Peyer's patch (tissue), 4 donors: ENCODE measurements around the gene TNRC6B. TPM values are rescaled to one million over a fixed set of nuclear protein-coding genes. Genes with fewer than 3 reads are reported as not detected.
"Not testable (repeated sequence)": the region's sequence is repeated elsewhere in the genome, so short reads cannot be mapped to it uniquely, and the experiment has no call there.

Experiments used
- DNase-seq, 3 donors: peaks; one replicate each; pipeline ENCODE4 v3.0.0-alpha.2; 2017 to 2019
- H3K27ac ChIP-seq, 4 donors: fragments of 200-600 bp; sonication (generic); one replicate each; pipeline ENCODE4 v1.5.1; 2016 to 2019
- H3K27me3 ChIP-seq, 2 donors: fragments of 200-600 bp; sonication (generic); one replicate each; pipeline ENCODE4 v1.5.1; 2019
- H3K36me3 ChIP-seq, 3 donors: fragments of 200-600 bp; sonication (generic); one replicate each; pipeline ENCODE4 v1.5.1; 2016 to 2019
- H3K4me1 ChIP-seq, 4 donors: fragments of 200-600 bp; sonication (generic); one replicate each; pipeline ENCODE4 v1.5.1; 2016 to 2019
- H3K4me3 ChIP-seq, 4 donors: fragments of 200-600 bp; sonication (generic); 1 replicate in 3 of 4; 2 replicates in 1 of 4; pipeline ENCODE4 v1.5.1; 2016 to 2019; ENCODE audit warnings: mild to moderate bottlenecking in 1 of 4
- H3K9me3 ChIP-seq, 4 donors: fragments of 200-600 bp; sonication (generic); one replicate each; pipeline ENCODE4 v1.5.1; 2016 to 2019; ENCODE audit warnings: mild to moderate bottlenecking in 1 of 4
- POLR2A ChIP-seq, 2 donors: fragments of 450-650 bp; IDR thresholded peaks; one replicate each; pipeline ENCODE4 v1.5.1; 2017; ENCODE audit warnings: antibody characterized with exemption in 2 of 2, mild to moderate bottlenecking in 2 of 2, moderate library complexity in 2 of 2
- total RNA-seq, 4 donors: library from RNA; depleted of rRNA; stranded (reverse); fragments of >200 nt; gene quantifications; one replicate each; pipeline ENCODE4 v1.1.0, GENCODE V29; 2016
- TF ChIP-seq, protein P1 (sequence below), 6 experiments: fragments of 450-650 bp in 4 of 6; fragments of 200-600 bp in 2 of 6; sonication (generic) in 1 of 6; IDR thresholded peaks; one replicate each; pipeline ENCODE4 v1.5.1; 2017 to 2019; ENCODE audit warnings: antibody characterized with exemption in 6 of 6, mild to moderate bottlenecking in 3 of 6, moderate library complexity in 1 of 6

TNRC6B gene
- total RNA-seq, 4 donors from 2014 or later = 43.6 to 169 (median 54.0) TPM

DNA sequence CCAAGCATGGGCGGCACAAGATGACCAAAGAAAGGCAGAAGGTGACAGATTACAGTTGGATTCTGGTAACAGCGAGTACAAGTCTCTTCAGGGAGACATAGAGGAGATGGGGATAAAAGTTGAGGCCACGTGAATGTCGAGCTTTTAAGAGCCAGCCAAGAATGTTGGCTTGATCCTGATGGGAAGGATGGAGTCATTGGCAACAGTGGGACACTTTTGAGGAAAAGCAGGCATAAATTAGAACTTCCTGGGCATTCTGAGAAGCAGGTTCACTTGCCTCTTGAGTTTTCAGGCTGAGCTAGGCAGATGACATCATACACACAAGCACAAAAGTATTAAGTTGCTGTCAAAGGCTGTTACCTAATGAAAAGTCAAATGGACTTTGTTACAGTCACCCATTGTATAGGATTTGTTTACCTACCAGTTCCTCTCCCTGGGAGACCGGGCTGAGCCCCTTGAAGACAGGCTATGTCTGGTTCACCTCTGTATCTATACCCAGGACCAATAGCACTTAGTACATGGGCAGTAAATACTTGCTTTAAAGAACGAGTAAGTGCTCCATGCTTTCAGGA lies 41.1 kb downstream of the TNRC6B start:
- Histone ChIP-seq H3K4me3 (no peak overlapping the region), H3K27ac (peak overlapping the region in 1 of 4 donors; percentile 10), H3K9me3 (no peaks in the 10 kb centered on the region), H3K27me3 (no peaks in the 10 kb centered on the region), H3K36me3 (no peaks in the 10 kb centered on the region), H3K4me1 (peaks cover 0 to 33% (median 8%) of the 10 kb centered on the region in 4 donors)
- DNase-seq = no peak
- TF ChIP-seq, protein P1, sequence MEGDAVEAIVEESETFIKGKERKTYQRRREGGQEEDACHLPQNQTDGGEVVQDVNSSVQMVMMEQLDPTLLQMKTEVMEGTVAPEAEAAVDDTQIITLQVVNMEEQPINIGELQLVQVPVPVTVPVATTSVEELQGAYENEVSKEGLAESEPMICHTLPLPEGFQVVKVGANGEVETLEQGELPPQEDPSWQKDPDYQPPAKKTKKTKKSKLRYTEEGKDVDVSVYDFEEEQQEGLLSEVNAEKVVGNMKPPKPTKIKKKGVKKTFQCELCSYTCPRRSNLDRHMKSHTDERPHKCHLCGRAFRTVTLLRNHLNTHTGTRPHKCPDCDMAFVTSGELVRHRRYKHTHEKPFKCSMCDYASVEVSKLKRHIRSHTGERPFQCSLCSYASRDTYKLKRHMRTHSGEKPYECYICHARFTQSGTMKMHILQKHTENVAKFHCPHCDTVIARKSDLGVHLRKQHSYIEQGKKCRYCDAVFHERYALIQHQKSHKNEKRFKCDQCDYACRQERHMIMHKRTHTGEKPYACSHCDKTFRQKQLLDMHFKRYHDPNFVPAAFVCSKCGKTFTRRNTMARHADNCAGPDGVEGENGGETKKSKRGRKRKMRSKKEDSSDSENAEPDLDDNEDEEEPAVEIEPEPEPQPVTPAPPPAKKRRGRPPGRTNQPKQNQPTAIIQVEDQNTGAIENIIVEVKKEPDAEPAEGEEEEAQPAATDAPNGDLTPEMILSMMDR (IDR thresholded peaks at IDR 0.05) = no peak
- no peak for TF ChIP-seq POLR2A (IDR thresholded peaks at IDR 0.05)

DNA sequence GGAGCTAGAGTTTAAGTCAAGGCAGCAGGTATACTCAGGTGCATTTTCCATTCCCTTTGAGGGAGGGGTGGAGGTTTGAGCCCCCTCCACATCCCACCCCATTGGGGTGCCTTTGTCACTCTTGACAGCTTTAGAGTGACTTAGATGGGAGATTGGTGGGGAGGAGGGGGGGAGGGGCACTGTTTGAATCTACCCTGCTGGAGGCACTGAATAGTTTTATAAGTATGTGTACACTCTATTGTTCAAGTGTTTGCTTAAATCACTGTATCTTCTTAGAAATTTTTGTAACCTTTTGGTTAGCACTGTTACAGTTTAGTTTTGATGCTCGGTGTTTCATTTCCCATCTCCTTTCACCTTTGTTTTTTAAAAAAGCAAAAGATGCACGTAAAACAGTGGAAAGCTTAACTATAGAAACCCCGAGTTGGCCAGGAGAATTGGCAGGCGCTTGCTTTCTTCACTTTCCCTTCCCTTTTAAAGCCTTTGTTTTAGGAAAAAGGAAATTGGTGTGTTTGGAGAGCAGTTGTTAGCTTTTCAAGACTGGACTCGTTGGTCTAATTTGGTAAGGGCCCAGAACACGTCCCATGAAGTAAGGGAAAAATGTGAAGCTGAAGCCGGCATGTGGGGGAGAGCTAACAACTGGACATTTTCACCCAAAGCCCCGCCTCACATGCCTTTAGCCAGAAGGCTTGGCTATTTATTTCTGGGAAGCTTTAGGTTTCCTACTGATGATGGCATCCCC lies 42.8 kb downstream of the TNRC6B start:
- Histone ChIP-seq H3K4me3 (no peak overlapping the region), H3K36me3 (no peaks in the 10 kb centered on the region), H3K9me3 (no peaks in the 10 kb centered on the region), H3K4me1 (peaks cover 0 to 22% (median 3%) of the 10 kb centered on the region in 4 donors), H3K27ac (peak overlapping the region in 2 of 4 donors; percentile 39 to 43), H3K27me3 (no peaks in the 10 kb centered on the region)
- TF ChIP-seq, protein P1 (IDR thresholded peaks at IDR 0.05) = no peak
- TF ChIP-seq POLR2A (IDR thresholded peaks at IDR 0.05) = no peak
- no peak for DNase-seq

DNA sequence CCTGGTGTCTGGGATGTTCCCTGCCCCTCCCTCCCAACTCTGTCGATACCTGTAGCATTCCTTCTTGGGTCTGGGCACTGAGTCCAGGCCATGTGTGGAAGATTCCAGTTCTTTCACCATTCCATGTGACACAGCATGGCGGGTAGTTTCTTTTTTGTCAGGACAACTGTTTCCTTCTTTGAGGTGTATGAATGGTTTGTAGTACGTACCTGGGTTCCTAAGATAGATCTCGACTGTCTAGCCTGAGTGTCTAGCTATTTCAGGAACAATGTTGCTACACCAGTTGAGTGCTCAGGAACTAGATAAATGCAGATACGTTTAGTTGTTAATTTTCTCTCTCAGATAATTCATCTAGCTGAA lies 43.3 kb downstream of the TNRC6B start:
- TF ChIP-seq, protein P1 (IDR thresholded peaks at IDR 0.05) = no peak
- no peak for TF ChIP-seq POLR2A (IDR thresholded peaks at IDR 0.05)
- DNase-seq = no peak
- H3K4me3 ChIP-seq = no peak overlapping the region
- no peaks in the 10 kb centered on the region for H3K27me3 ChIP-seq
- H3K36me3 ChIP-seq = no peaks in the 10 kb centered on the region
- H3K27ac ChIP-seq = peak overlapping the region in 1 of 4 donors; percentile 39
- H3K9me3 ChIP-seq = no peaks in the 10 kb centered on the region
- H3K4me1 ChIP-seq = peaks cover 0 to 21% (median 3%) of the 10 kb centered on the region in 4 donors

DNA sequence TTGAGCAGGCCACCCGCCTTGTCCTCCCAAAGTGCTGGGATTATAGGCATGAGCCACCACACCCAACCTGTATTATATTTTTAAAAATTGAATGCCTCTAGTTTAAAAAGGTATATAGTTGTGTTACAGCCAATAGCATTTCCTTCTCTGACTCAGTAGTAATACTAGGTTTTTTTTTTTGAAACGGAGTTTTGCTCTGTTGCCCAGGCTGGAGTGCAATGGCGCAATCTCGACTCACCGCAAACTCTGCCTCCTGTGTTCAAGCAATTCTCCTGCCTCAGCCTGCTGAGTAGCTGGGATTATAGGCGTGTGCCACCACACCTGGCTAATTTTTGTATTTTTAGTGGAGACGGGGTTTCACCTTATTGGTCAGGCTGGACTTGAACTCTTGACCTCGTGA lies 45.3 kb downstream of the TNRC6B start:
- DNase-seq, H3K9me3 ChIP-seq, H3K27me3 ChIP-seq, H3K27ac ChIP-seq, H3K36me3 ChIP-seq, H3K4me3 ChIP-seq: not testable (repeated sequence)
- peaks cover 0 to 21% (median 3%) of the 10 kb centered on the region in 4 donors for H3K4me1 ChIP-seq

DNA sequence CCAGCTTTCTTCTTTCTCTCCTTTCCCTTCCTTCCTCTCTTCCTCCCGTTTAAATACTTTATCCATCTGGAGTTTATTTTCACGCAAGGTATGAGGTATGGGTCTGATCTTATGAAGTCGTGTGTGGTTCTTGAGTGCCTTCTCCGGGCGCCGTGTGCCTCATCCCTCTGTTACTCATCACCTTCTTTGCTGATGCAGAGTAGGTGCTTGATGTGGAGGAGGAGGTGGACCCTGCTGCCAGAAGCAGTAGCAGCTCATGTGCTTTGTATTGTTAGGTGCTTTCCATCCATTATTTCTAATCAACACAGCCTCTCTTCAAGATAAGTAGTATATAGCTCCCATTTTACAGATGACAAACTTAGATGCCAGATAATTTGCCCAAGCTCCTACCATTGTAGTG lies 47.0 kb downstream of the TNRC6B start:
- Histone ChIP-seq H3K4me3 (no peak overlapping the region), H3K9me3 (no peaks in the 10 kb centered on the region), H3K36me3 (peaks cover 0 to 4% (median 0%) of the 10 kb centered on the region in 3 donors), H3K27ac (no peak overlapping the region), H3K4me1 (peaks cover 0 to 8% (median 0%) of the 10 kb centered on the region in 4 donors), H3K27me3 (no peaks in the 10 kb centered on the region)
- DNase-seq = no peak
- TF ChIP-seq, protein P1 (IDR thresholded peaks at IDR 0.05) = no peak
- no peak for TF ChIP-seq POLR2A (IDR thresholded peaks at IDR 0.05)

DNA sequence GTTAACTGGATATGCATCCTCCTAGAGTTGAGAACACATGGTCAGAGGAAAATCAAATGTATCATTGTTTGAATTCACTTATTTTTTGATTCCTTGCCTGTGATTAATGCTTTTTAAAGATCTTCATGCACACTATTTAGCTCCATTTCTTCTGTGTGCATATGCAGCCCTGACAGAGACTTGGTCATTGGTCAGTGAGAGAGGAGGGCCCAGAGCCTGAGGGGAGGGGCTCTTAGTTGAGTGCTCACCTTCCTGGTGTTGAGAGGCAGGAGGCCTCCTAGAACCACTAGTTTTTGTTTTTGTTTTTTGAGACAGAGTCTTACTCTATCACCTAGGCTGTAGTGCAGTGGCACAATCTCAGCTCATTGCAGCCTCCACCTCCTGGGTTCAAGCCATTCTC lies 48.9 kb downstream of the TNRC6B start:
- peaks cover 0 to 11% (median 0%) of the 10 kb centered on the region in 3 donors for H3K36me3 ChIP-seq
- TF ChIP-seq, protein P1 (IDR thresholded peaks at IDR 0.05) = no peak
- TF ChIP-seq POLR2A (IDR thresholded peaks at IDR 0.05) = no peak
- H3K27me3 ChIP-seq = no peaks in the 10 kb centered on the region
- H3K4me1 ChIP-seq = no peaks in the 10 kb centered on the region
- no peak for DNase-seq
- no peak overlapping the region for H3K27ac ChIP-seq
- no peak overlapping the region for H3K4me3 ChIP-seq
- no peaks in the 10 kb centered on the region for H3K9me3 ChIP-seq
